GM12878 (cell line): ENCODE measurements around the gene ANTXR2. TPM values are rescaled to one million over a fixed set of nuclear protein-coding genes. Genes with fewer than 3 reads are reported as not detected.

Experiments
- ATAC-seq: fragments of 200-7000 bp; cut with Tn5 transposase; 3 replicates; pipeline ENCODE4 v1.9.1; 2020; ENCODE audit warnings: mild to moderate bottlenecking, moderate library complexity
- BruUV-seq: library from RNA; stranded (reverse); fragments of 400-500 nt; replicated peaks from 2 replicates; lab custom pipeline; 2021; lab: Mats Ljungman, UMichigan
- CTCF ChIA-PET: fragments of 300-600 bp; sonication (Branson Sonifier 250); formaldehyde crosslinking; extraction: SDS; loops from one replicate; lab custom pipeline; 2021; ENCODE audit warnings: inconsistent platforms; lab: Yijun Ruan, JAX
- POLR2A ChIA-PET: fragments of 350-600 bp; formaldehyde crosslinking; extraction: SDS; loops from one replicate; lab custom pipeline; 2021; ENCODE audit warnings: inconsistent platforms; lab: Charles Lee
- RAD21 ChIA-PET: fragments of 300-600 bp; sonication (Branson Sonifier 250); formaldehyde crosslinking; loops from one replicate; lab custom pipeline; 2023; ENCODE audit warnings: antibody characterized with exemption; ENCODE audit not compliant: unreplicated experiment; lab: Charles Lee
- SMC1A ChIA-PET: fragments of 300-600 bp; sonication (Branson Sonifier 250); formaldehyde crosslinking; loops from one replicate; lab custom pipeline; 2023; ENCODE audit not compliant: unreplicated experiment, uncharacterized antibody; lab: Charles Lee
- DNase-seq: peaks from one replicate; pipeline ENCODE4 v3.0.0-alpha.2; 2011; ENCODE audit warnings: low read depth, low spot score
- FAIRE-seq: peaks from 3 replicates; lab custom pipeline; 2011; peaks lifted over from hg19 to GRCh38; lab: Jason Lieb, UNC
- H2AFZ ChIP-seq: 2 replicates; pipeline ENCODE4 v1.6.0; 2011; ENCODE audit warnings: low read depth, low read length, control low read depth; ENCODE audit not compliant: control insufficient read depth
- H3K27ac ChIP-seq: 2 replicates; pipeline ENCODE4 v1.5.1; 2011; ENCODE audit warnings: control low read depth; ENCODE audit not compliant: control insufficient read depth, insufficient read depth
- H3K27me3 ChIP-seq, 2 experiments: replicated peaks in 1 of 2; 2 replicates each; pipeline versions ENCODE4 v1.6.0 to v1.6.1; 2011; ENCODE audit warnings: low read length in 1 of 2; ENCODE audit not compliant: control insufficient read depth in 2 of 2, insufficient read depth in 2 of 2
- H3K36me3 ChIP-seq, 2 experiments: 2 replicates each; pipeline ENCODE4 v1.5.1; 2011; ENCODE audit warnings: low read length in 1 of 2; ENCODE audit not compliant: control insufficient read depth in 2 of 2, insufficient read depth in 2 of 2
- H3K4me1 ChIP-seq: 2 replicates; pipeline ENCODE4 v1.6.1; 2011; ENCODE audit warnings: mild to moderate bottlenecking, low read length, moderate library complexity, mixed read lengths; ENCODE audit not compliant: control insufficient read depth, insufficient read depth
- H3K4me2 ChIP-seq: 2 replicates; pipeline ENCODE4 v1.6.0; 2011; ENCODE audit warnings: control low read depth; ENCODE audit not compliant: control insufficient read depth, insufficient read depth
- H3K4me3 ChIP-seq: fragments of 200-600 bp; sonication (generic); 2 replicates; pipeline ENCODE4 v1.5.1; 2016
- H3K79me2 ChIP-seq: 2 replicates; pipeline ENCODE4 v1.6.0; 2011; ENCODE audit warnings: low read length; ENCODE audit not compliant: control insufficient read depth, insufficient read depth
- H3K9ac ChIP-seq: 2 replicates; pipeline ENCODE4 v1.8.0; 2011; ENCODE audit warnings: low read length, control low read depth, mixed read lengths; ENCODE audit not compliant: control insufficient read depth, insufficient read depth
- H3K9me3 ChIP-seq: replicated peaks from 3 replicates; pipeline ENCODE4 v1.5.1; 2011; ENCODE audit warnings: mild to moderate bottlenecking, low read length; ENCODE audit not compliant: control insufficient read depth, insufficient read depth
- H4K20me1 ChIP-seq: 2 replicates; pipeline ENCODE4 v1.6.0; 2011; ENCODE audit not compliant: control insufficient read depth, insufficient read depth
- BMI1 ChIP-seq: fragments of 450-650 bp; IDR thresholded peaks from 2 replicates; pipeline ENCODE4 v1.6.1; 2016; ENCODE audit warnings: mild to moderate bottlenecking, moderate library complexity, borderline replicate concordance
- FOXK2 ChIP-seq: fragments of 450-650 bp; IDR thresholded peaks from 2 replicates; pipeline ENCODE4 v1.6.1; 2017; ENCODE audit warnings: mild to moderate bottlenecking, moderate library complexity
- KAT2A ChIP-seq: conservative IDR thresholded peaks from 2 replicates; pipeline ENCODE4 v1.6.1; 2011; ENCODE audit warnings: low read depth, low read length; ENCODE audit not compliant: control insufficient read depth
- MYB ChIP-seq: fragments of 150-350 bp; IDR thresholded peaks from 2 replicates; pipeline ENCODE4 v1.6.1; 2014; ENCODE audit warnings: mild to moderate bottlenecking, low read depth, low read length, borderline replicate concordance
- NR2C2 ChIP-seq: IDR thresholded peaks from 2 replicates; pipeline ENCODE4 v1.6.1; 2011; ENCODE audit warnings: borderline replicate concordance, low read depth; ENCODE audit not compliant: control insufficient read depth, insufficient read length
- RELA ChIP-seq: fragments of 450-650 bp; IDR thresholded peaks from 2 replicates; pipeline ENCODE4 v1.8.0; 2014; ENCODE audit warnings: borderline replicate concordance; ENCODE audit not compliant: partially characterized antibody
- SMAD1 ChIP-seq: fragments of 450-650 bp; IDR thresholded peaks from 2 replicates; pipeline ENCODE4 v1.6.1; 2018; ENCODE audit warnings: mild to moderate bottlenecking, low read depth; ENCODE audit not compliant: partially characterized antibody
- SUZ12 ChIP-seq: fragments of 200-600 bp; sonication (generic); IDR thresholded peaks from one replicate; pipeline ENCODE4 v1.6.1; 2018; ENCODE audit warnings: antibody characterized with exemption, mild to moderate bottlenecking; ENCODE audit not compliant: unreplicated experiment
- TAF1 ChIP-seq: IDR thresholded peaks from 2 replicates; pipeline ENCODE4 v1.6.1; 2011; ENCODE audit warnings: mild to moderate bottlenecking, low read depth, low read length, borderline replicate concordance
- ZNF384 ChIP-seq: IDR thresholded peaks from 2 replicates; pipeline ENCODE4 v1.6.1; 2012; ENCODE audit warnings: low read depth, mild to moderate bottlenecking, low read length, improper control_type of control experiment, borderline replicate concordance
- WGBS: methylation state at CpG from one replicate; pipeline ENCODE4 v1.1.6; 2016; ENCODE audit warnings: low lambda C conversion rate; ENCODE audit not compliant: insufficient replicate concordance, insufficient coverage; ENCODE audit errors: missing lambda C conversion rate; 5-methylcytosine and 5-hydroxymethylcytosine counted together
- in situ Hi-C: fragments of 300-500 bp; cut with MboI; formaldehyde crosslinking; loops from 9 replicates; pipeline ENCODE4 v1.14.3; 2018; ENCODE audit warnings: mixed read lengths
- intact Hi-C: fragments of 100-400 bp; cut with micrococcal nuclease; formaldehyde crosslinking; loops from one replicate; pipeline ENCODE4 v1.14.2; 2022; ENCODE audit not compliant: unreplicated experiment
- polyA plus RNA-seq, 11 experiments: library from polyadenylated mRNA; depleted of rRNA in 4 of 11; unstranded in 6 of 11; stranded (reverse) in 5 of 11; fragments of >200 nt; fragmentation: Nextera tagmentation in 4 of 11; fragmentation: Illumina TruSeq in 1 of 11; extraction: Ambion mirVana in 4 of 11; extraction: Trizol in 1 of 11; gene quantifications; 1 replicate in 1 of 11; 2 replicates in 10 of 11; pipeline versions ENCODE4 v1.2.1 to v1.2.3, GENCODE V29; 2011 to 2016; ENCODE audit warnings: inconsistent platforms in 2 of 11, missing spikeins in 2 of 11, low read depth in 1 of 11
- total RNA-seq, 4 experiments: library from RNA; depleted of rRNA in 3 of 4; stranded (reverse); fragments of >200 nt in 3 of 4; fragmentation: Illumina TruSeq in 1 of 4; extraction: Trizol in 1 of 4; gene quantifications; 2 replicates each; pipeline versions ENCODE4 v1.2.1 to v1.2.3, GENCODE V29; 2013 to 2021
- TF ChIP-seq, protein P1 (sequence below): fragments of 450-650 bp; IDR thresholded peaks from 2 replicates; pipeline ENCODE4 v1.6.1; 2014; ENCODE audit warnings: mild to moderate bottlenecking
- TF ChIP-seq, protein P2 (sequence below): fragments of 450-650 bp; IDR thresholded peaks from 2 replicates; pipeline ENCODE4 v1.6.1; 2017; ENCODE audit warnings: low read depth, mild to moderate bottlenecking, moderate library complexity

ANTXR2 gene
- total and polyA plus RNA-seq, 10 of the 15 experiments (the other 5 are each of a cell fraction or from before 2014, with no cell fraction given): 1.4 to 8.9 (median 5.7) TPM

DNA sequence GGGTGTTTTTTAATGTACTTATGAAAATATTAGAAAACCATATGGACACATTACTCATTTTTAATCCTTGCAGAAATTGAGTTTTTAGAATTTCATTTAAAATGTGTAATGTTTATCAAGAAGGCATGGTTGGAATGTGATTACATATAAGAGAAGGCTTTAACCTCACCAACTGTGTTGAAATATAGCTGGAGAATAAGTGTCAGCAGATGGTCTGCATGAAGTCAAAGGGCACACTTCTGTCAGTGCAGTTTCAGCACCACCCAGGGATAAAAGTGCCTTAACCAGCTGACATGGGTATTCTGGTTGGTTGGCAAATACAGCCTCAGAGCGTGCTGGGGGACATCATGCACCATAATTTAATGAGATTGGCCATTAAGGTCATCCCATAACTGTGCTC lies 21.2 kb upstream of the ANTXR2 start (continued):
- TF ChIP-seq RELA: no peak
- no peak for TF ChIP-seq FOXK2

DNA sequence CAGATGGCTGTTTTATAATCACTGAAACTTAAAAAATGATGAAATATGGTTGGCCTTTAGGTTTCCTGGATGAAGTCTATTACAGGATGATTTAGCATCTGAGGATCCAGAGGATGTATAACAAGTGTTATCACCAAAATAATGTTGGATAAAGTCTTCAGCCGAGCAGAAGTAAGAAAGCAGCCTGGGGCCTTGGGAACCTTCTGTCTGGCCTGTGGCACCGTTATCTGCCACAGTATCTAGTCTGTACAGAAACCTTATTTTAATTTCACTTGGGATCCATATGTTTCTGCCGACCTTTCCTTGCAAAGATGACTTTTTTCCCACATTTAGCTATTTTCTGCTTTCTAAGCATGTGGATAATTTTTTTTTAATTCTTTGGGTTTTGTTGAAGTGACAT lies 20.5 kb upstream of the ANTXR2 start:
- H3K27ac ChIP-seq: no peak overlapping the region
- no peak overlapping the region for H2AFZ ChIP-seq
- H3K79me2 ChIP-seq: no peaks in the 10 kb centered on the region
- H3K4me1 ChIP-seq: no peaks in the 10 kb centered on the region
- ChIA-PET CTCF (interaction anchor here (0.6 to 1.2 kb wide), 2 partner anchors 15 to 195 kb away, joined by 3 to 4 read pairs; no protein-coding TSS in a partner anchor), POLR2A (no interaction called here), SMC1A (interaction anchor here (2.0 kb wide), 1 partner anchor 33 kb away, joined by 6 read pairs; no protein-coding TSS in a partner anchor), RAD21 (interaction anchor here (1.0 kb wide), 1 partner anchor 19 kb away, joined by 3 read pairs; no protein-coding TSS in a partner anchor)
- TF ChIP-seq NR2C2 (no peak), MYB (no peak)
- H4K20me1 ChIP-seq: no peaks in the 10 kb centered on the region
- 28% methylated on average over 3 of the region's 3 CpGs for whole genome bisulfite sequencing
- BruUV-seq: no TSS peak
- no peaks in the 10 kb centered on the region for H3K36me3 ChIP-seq
- in situ Hi-C loops: no loop called here
- H3K27me3 ChIP-seq: no peaks in the 10 kb centered on the region
- H3K9ac ChIP-seq: no peak overlapping the region
- no peak overlapping the region for H3K4me3 ChIP-seq
- intact Hi-C loops: no loop called here
- ATAC-seq: no peak
- no peak for FAIRE-seq
- no peak overlapping the region for H3K4me2 ChIP-seq
- H3K9me3 ChIP-seq: no peaks in the 10 kb centered on the region
- DNase-seq: no peak

DNA sequence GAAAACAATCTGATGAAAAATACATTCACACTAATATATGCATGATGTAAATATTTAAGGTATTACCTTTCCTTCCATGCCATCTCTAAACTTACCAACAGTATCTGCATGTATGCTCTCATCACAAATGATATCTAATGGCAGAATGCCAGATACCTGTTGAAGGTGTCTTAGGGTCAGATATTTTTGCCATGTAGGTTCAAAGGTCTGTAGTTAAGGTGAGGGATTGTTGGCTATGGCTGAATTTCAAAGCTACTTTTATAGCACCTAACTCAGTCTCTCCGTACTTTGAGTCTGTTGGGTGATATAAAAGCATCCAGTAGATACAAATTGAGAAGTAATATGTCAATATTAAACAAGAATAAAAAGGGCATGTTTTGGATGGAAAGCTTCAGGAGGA lies 19.8 kb upstream of the ANTXR2 start:
- H2AFZ ChIP-seq: no peak overlapping the region
- H3K4me1 ChIP-seq: no peaks in the 10 kb centered on the region
- DNase-seq (no peak), FAIRE-seq (no peak), ATAC-seq (no peak)
- no peaks in the 10 kb centered on the region for H3K27me3 ChIP-seq
- H3K36me3 ChIP-seq: no peaks in the 10 kb centered on the region
- SMC1A ChIA-PET: interaction anchor here (2.0 kb wide), 1 partner anchor 33 kb away, joined by 6 read pairs; no protein-coding TSS in a partner anchor
- H3K9me3 ChIP-seq: no peaks in the 10 kb centered on the region
- in situ Hi-C loops (no loop called here), intact Hi-C loops (no loop called here)
- RAD21 ChIA-PET: no interaction called here
- POLR2A ChIA-PET: no interaction called here
- H3K79me2 ChIP-seq: no peaks in the 10 kb centered on the region
- BruUV-seq: no TSS peak
- no peak overlapping the region for H3K9ac ChIP-seq
- no peak overlapping the region for H3K4me2 ChIP-seq
- no peaks in the 10 kb centered on the region for H4K20me1 ChIP-seq
- WGBS: 92% methylated on average over 1 of the region's 1 CpG
- H3K27ac ChIP-seq: no peak overlapping the region
- H3K4me3 ChIP-seq: no peak overlapping the region
- CTCF ChIA-PET: no interaction called here
- TF ChIP-seq MYB (no peak), SUZ12 (no peak), KAT2A (no peak), TAF1 (no peak), BMI1 (no peak), SMAD1 (no peak), ZNF384 (no peak)
- TF ChIP-seq, protein P1, sequence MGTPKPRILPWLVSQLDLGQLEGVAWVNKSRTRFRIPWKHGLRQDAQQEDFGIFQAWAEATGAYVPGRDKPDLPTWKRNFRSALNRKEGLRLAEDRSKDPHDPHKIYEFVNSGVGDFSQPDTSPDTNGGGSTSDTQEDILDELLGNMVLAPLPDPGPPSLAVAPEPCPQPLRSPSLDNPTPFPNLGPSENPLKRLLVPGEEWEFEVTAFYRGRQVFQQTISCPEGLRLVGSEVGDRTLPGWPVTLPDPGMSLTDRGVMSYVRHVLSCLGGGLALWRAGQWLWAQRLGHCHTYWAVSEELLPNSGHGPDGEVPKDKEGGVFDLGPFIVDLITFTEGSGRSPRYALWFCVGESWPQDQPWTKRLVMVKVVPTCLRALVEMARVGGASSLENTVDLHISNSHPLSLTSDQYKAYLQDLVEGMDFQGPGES: no peak
- TF ChIP-seq, protein P2, sequence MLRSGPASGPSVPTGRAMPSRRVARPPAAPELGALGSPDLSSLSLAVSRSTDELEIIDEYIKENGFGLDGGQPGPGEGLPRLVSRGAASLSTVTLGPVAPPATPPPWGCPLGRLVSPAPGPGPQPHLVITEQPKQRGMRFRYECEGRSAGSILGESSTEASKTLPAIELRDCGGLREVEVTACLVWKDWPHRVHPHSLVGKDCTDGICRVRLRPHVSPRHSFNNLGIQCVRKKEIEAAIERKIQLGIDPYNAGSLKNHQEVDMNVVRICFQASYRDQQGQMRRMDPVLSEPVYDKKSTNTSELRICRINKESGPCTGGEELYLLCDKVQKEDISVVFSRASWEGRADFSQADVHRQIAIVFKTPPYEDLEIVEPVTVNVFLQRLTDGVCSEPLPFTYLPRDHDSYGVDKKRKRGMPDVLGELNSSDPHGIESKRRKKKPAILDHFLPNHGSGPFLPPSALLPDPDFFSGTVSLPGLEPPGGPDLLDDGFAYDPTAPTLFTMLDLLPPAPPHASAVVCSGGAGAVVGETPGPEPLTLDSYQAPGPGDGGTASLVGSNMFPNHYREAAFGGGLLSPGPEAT: no peak
